Neuronal stem cell (in vitro differentiated cells): ENCODE results near the gene FRMD6.

Experiments
- DNase-seq: peaks from one replicate; pipeline ENCODE4 v3.0.0-alpha.2; 2013; ENCODE audit warnings: low spot score
- H2AFZ ChIP-seq: one replicate; pipeline ENCODE4 v1.6.1; 2013; ENCODE audit warnings: mild to moderate bottlenecking, low read length, inconsistent platforms
- H2AK5ac ChIP-seq: 2 replicates; pipeline ENCODE4 v1.6.1; 2013; ENCODE audit warnings: low read depth, mild to moderate bottlenecking, inconsistent platforms, low read length, moderate library complexity, mixed read lengths
- H2BK120ac ChIP-seq: 2 replicates; pipeline ENCODE4 v1.6.1; 2013; ENCODE audit warnings: low read depth, mild to moderate bottlenecking, inconsistent platforms, low read length, moderate library complexity, mixed read lengths
- H2BK12ac ChIP-seq: one replicate; pipeline ENCODE4 v1.6.1; 2013; ENCODE audit warnings: low read length, inconsistent platforms
- H2BK15ac ChIP-seq: 2 replicates; pipeline ENCODE4 v1.6.1; 2013; ENCODE audit warnings: mild to moderate bottlenecking, low read length, inconsistent platforms, mixed read lengths
- H2BK5ac ChIP-seq: one replicate; pipeline ENCODE4 v1.6.1; 2013; ENCODE audit warnings: inconsistent platforms, mild to moderate bottlenecking, low read length, moderate library complexity
- H3K14ac ChIP-seq: one replicate; pipeline ENCODE4 v1.6.1; 2013; ENCODE audit warnings: low read length, inconsistent platforms
- H3K18ac ChIP-seq: 2 replicates; pipeline ENCODE4 v1.6.1; 2013; ENCODE audit warnings: low read length, inconsistent platforms
- H3K23ac ChIP-seq: 2 replicates; pipeline ENCODE4 v1.6.1; 2013; ENCODE audit warnings: low read depth, mild to moderate bottlenecking, mixed read lengths, low read length, inconsistent platforms; ENCODE audit not compliant: poor library complexity
- H3K27ac ChIP-seq: replicated peaks from 3 replicates; pipeline ENCODE4 v1.5.1; 2013; ENCODE audit warnings: low read length, inconsistent platforms
- H3K27me3 ChIP-seq, 3 experiments: 2 replicates each; pipeline ENCODE4 v1.6.1; 2013; ENCODE audit warnings: low read length in 3 of 3, mild to moderate bottlenecking in 2 of 3, inconsistent platforms in 1 of 3, low read depth in 1 of 3, mixed read lengths in 1 of 3, moderate library complexity in 1 of 3; ENCODE audit not compliant: control insufficient read depth in 3 of 3, insufficient read depth in 3 of 3
- H3K36me3 ChIP-seq, 2 donors: replicated peaks in 1 of 2; 2 replicates each; pipeline ENCODE4 v1.6.1; 2013; ENCODE audit warnings: low read length in 2 of 2; ENCODE audit not compliant: control insufficient read depth in 2 of 2, insufficient read depth in 2 of 2
- H3K4ac ChIP-seq: 2 replicates; pipeline ENCODE4 v1.6.1; 2013; ENCODE audit warnings: inconsistent platforms, mild to moderate bottlenecking, low read length, moderate library complexity
- H3K4me1 ChIP-seq, 2 donors: 1 replicate in 1 of 2; 2 replicates in 1 of 2; pipeline ENCODE4 v1.6.1; 2013; ENCODE audit warnings: low read length in 2 of 2, low read depth in 1 of 2; ENCODE audit not compliant: control insufficient read depth in 2 of 2, insufficient read depth in 1 of 2
- H3K4me2 ChIP-seq: one replicate; pipeline ENCODE4 v1.6.1; 2013; ENCODE audit warnings: mild to moderate bottlenecking, low read length, inconsistent platforms; ENCODE audit not compliant: insufficient read depth, poor library complexity, severe bottlenecking
- H3K4me3 ChIP-seq, 2 donors: 2 replicates each; pipeline ENCODE4 v1.5.1; 2013; ENCODE audit warnings: low read length in 2 of 2, mild to moderate bottlenecking in 2 of 2, inconsistent platforms in 1 of 2, moderate library complexity in 1 of 2
- H3K79me1 ChIP-seq: one replicate; pipeline ENCODE4 v1.6.1; 2013; ENCODE audit warnings: low read depth, mild to moderate bottlenecking, inconsistent platforms, low read length, moderate library complexity
- H3K9ac ChIP-seq: one replicate; pipeline ENCODE4 v1.6.1; 2013; ENCODE audit warnings: mild to moderate bottlenecking, low read depth, low read length, inconsistent platforms; ENCODE audit not compliant: poor library complexity
- H3K9me3 ChIP-seq, 2 donors: replicated peaks in 1 of 2; 2 replicates each; pipeline versions ENCODE3 to v1.6.1; 2013; ENCODE audit warnings: low read length in 2 of 2, mild to moderate bottlenecking in 2 of 2, inconsistent platforms in 1 of 2, low read depth in 1 of 2, mixed read lengths in 1 of 2, moderate library complexity in 1 of 2; ENCODE audit not compliant: control insufficient read depth in 2 of 2, insufficient read depth in 1 of 2
- H4K8ac ChIP-seq: one replicate; pipeline ENCODE4 v1.6.1; 2013; ENCODE audit warnings: low read depth, mild to moderate bottlenecking, inconsistent platforms, low read length, moderate library complexity
- H4K91ac ChIP-seq: one replicate; pipeline ENCODE4 v1.6.1; 2013; ENCODE audit warnings: low read length, low read depth, mild to moderate bottlenecking, inconsistent platforms; ENCODE audit not compliant: poor library complexity
- WGBS, 2 donors: extraction: QIAGEN DNeasy Blood & Tissue Kit; methylation state at CpG; one replicate each; pipeline ENCODE4 v1.1.7; 2013; ENCODE audit warnings: missing lambda C conversion rate in 2 of 2, mixed read lengths in 1 of 2; ENCODE audit not compliant: insufficient read length in 2 of 2, insufficient replicate concordance in 1 of 2; ENCODE audit errors: extremely low coverage in 2 of 2; 5-methylcytosine and 5-hydroxymethylcytosine counted together

The FRMD6 gene

GRCh38 chr14:51626788-51627187 is 24.9 kb upstream of the FRMD6 start:
- H2BK12ac ChIP-seq = no peak overlapping the region
- no peak overlapping the region for H3K27ac ChIP-seq
- no peak overlapping the region for H3K4me3 ChIP-seq
- H2BK15ac ChIP-seq = no peak overlapping the region
- WGBS, 2 donors = no CpG with 5 or more reads among the region's 1 CpG
- no peak overlapping the region for H3K14ac ChIP-seq
- H3K4me1 ChIP-seq = no peaks in the 10 kb centered on the region
- no peaks in the 10 kb centered on the region for H3K9me3 ChIP-seq
- no peak overlapping the region for H3K18ac ChIP-seq
- H2BK120ac ChIP-seq = no peak overlapping the region
- H3K23ac ChIP-seq = no peak overlapping the region
- no peaks in the 10 kb centered on the region for H3K36me3 ChIP-seq
- H3K79me1 ChIP-seq = no peaks in the 10 kb centered on the region
- H4K8ac ChIP-seq = no peak overlapping the region
- H2AK5ac ChIP-seq = no peak overlapping the region
- H4K91ac ChIP-seq = no peak overlapping the region
- no peak for DNase-seq
- no peaks in the 10 kb centered on the region for H3K27me3 ChIP-seq
- H3K9ac ChIP-seq = no peak overlapping the region
- H2AFZ ChIP-seq = no peak overlapping the region
- H3K4me2 ChIP-seq = no peak overlapping the region
- no peak overlapping the region for H2BK5ac ChIP-seq
- H3K4ac ChIP-seq = no peak overlapping the region

GRCh38 chr14:51627313-51627712 is 24.4 kb upstream of the FRMD6 start:
- H3K14ac ChIP-seq = no peak overlapping the region
- no peak overlapping the region for H2BK12ac ChIP-seq
- H3K27ac ChIP-seq = no peak overlapping the region
- no peak overlapping the region for H4K8ac ChIP-seq
- no peak overlapping the region for H3K4me3 ChIP-seq
- H2AK5ac ChIP-seq = no peak overlapping the region
- no peaks in the 10 kb centered on the region for H3K4me1 ChIP-seq
- H2BK120ac ChIP-seq = no peak overlapping the region
- no peak overlapping the region for H3K9ac ChIP-seq
- no peak for DNase-seq
- no peaks in the 10 kb centered on the region for H3K27me3 ChIP-seq
- no peak overlapping the region for H3K4me2 ChIP-seq
- no peak overlapping the region for H4K91ac ChIP-seq
- no peak overlapping the region for H3K18ac ChIP-seq
- no peaks in the 10 kb centered on the region for H3K79me1 ChIP-seq
- no peaks in the 10 kb centered on the region for H3K36me3 ChIP-seq
- H3K23ac ChIP-seq = no peak overlapping the region
- H3K9me3 ChIP-seq = no peaks in the 10 kb centered on the region
- H3K4ac ChIP-seq = no peak overlapping the region
- no peak overlapping the region for H2BK5ac ChIP-seq
- no peak overlapping the region for H2AFZ ChIP-seq
- no peak overlapping the region for H2BK15ac ChIP-seq

GRCh38 chr14:51628238-51628637 is 23.5 kb upstream of the FRMD6 start:
- Histone ChIP-seq H3K4ac (no peak overlapping the region), H3K36me3 (no peaks in the 10 kb centered on the region), H4K8ac (no peak overlapping the region), H3K9me3 (no peaks in the 10 kb centered on the region), H3K4me1 (no peaks in the 10 kb centered on the region), H3K9ac (no peak overlapping the region), H3K18ac (no peak overlapping the region), H3K27ac (no peak overlapping the region), H2BK12ac (no peak overlapping the region), H3K27me3 (no peaks in the 10 kb centered on the region), H3K14ac (no peak overlapping the region), H2BK15ac (no peak overlapping the region), H2BK120ac (no peak overlapping the region), H3K23ac (no peak overlapping the region), H3K4me2 (no peak overlapping the region), H3K79me1 (no peaks in the 10 kb centered on the region), H2AK5ac (no peak overlapping the region), H2BK5ac (no peak overlapping the region), H3K4me3 (no peak overlapping the region), H2AFZ (no peak overlapping the region), H4K91ac (no peak overlapping the region)
- WGBS, 2 donors = no CpG with 5 or more reads among the region's 1 CpG
- DNase-seq = no peak

- no peak overlapping the region for H3K9ac ChIP-seq
- no peak for DNase-seq
- WGBS, 2 donors = no CpG with 5 or more reads among the region's 2 CpGs
- H2AFZ ChIP-seq = no peak overlapping the region
- H3K9me3 ChIP-seq = no peaks in the 10 kb centered on the region
- H3K27me3 ChIP-seq = no peaks in the 10 kb centered on the region
- no peak overlapping the region for H4K91ac ChIP-seq
- no peak overlapping the region for H4K8ac ChIP-seq
- no peak overlapping the region for H3K4ac ChIP-seq
- H3K18ac ChIP-seq = no peak overlapping the region
- H3K36me3 ChIP-seq = no peaks in the 10 kb centered on the region
- H3K14ac ChIP-seq = no peak overlapping the region
- H3K23ac ChIP-seq = no peak overlapping the region
- no peak overlapping the region for H2AK5ac ChIP-seq
- H2BK5ac ChIP-seq = no peak overlapping the region
- no peak overlapping the region for H2BK15ac ChIP-seq
- no peak overlapping the region for H2BK120ac ChIP-seq
- no peak overlapping the region for H3K4me2 ChIP-seq
- no peaks in the 10 kb centered on the region for H3K4me1 ChIP-seq
- H3K4me3 ChIP-seq = no peak overlapping the region
- H3K79me1 ChIP-seq = no peaks in the 10 kb centered on the region
- no peak overlapping the region for H3K27ac ChIP-seq
- H2BK12ac ChIP-seq = no peak overlapping the region
Measured at GRCh38 chr14:51630987-51631386, 20.7 kb upstream of the FRMD6 start.
